Activated gamma-delta T cell treated with Interleukin-2 at 50 U/mL for 16 hours (primary cell): ENCODE results near the gene PTGES3L.
A peak's percentile ranks its signal among the peaks of the same experiment; 100 is the strongest.
"Not testable (repeated sequence)": the region's sequence is repeated elsewhere in the genome, so short reads cannot be mapped to it uniquely, and the experiment has no call there.

Experiments used
- DNase-seq: peaks from one replicate; pipeline ENCODE4 v3.0.0-alpha.2; 2020

PTGES3L gene

DNA sequence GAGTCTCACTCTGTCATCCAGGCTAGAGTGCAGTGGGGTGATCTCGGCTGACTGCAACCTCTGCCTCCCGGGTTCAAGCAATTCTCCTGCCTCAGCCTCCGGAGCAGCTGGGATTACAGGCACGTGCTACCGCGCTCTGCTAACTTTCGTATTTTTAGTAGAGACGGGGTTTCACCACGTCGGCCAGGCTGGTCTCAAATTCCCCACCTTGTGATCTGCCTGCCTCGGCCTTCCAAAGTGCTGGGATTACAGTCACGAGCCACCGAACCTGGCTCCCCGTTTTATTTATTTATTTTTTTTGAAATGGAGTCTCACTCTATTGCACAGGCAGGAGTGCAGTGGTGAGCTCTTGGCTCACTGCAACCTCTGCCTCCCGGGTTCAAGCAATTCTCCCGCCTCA, 4.2 kb downstream of the PTGES3L start:
- not testable (repeated sequence) for DNase-seq

DNA sequence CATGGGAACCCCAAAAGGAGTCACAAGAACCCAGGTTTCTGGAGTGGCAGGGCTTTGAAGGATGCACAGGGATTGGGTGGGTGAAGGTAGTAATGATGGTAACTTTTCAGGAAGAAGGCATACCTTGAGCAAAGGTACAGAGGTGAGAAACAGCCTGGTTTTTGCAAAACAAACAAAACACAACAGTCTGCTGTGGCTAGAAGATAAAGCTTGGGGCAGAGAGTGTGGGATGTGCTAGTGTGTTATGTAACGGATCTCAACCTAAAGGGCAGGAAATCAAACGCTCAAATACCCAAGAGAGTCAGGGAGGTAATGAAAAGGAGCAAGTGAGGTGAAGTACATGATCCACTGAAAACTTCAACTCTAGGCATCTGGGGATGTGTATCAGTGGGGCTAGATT, 4.6 kb downstream of the PTGES3L start:
- no peak for DNase-seq

DNA sequence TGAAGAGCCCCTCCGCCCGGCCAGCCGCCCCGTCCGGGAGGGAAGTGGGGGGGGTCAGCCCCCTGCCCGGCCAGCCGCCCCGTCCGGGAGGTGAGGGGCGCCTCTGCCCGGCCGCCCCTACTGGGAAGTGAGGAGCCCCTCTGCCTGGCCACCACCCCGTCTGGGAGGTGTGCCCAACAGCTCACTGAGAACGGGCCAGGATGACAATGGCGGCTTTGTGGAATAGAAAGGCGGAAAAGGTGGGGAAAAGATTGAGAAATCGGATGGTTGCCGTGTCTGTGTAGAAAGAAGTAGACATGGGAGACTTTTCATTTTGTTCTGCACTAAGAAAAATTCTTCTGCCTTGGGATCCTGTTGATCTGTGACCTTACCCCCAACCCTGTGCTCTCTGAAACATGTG, 6.6 kb downstream of the PTGES3L start:
- not testable (repeated sequence) for DNase-seq

DNA sequence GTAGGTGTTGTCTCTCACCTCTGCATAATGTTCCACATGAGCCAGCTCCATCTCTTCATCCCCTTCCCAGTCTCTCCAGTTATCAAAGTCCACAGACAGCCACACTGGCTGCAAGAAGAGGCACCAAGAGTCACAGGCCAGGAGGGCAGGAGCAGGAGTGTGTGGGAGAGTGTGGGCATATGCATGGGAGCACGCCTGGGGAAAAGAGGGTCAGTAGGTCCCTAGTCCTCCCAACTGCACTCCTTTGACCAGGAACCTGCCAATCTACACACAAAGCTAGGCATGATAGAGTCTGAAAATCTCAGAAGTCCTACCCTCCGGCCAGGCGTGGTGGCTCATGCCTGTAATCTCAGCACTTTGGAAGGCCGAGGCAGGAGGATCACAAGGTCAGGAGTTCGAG, 8.3 kb downstream of the PTGES3L start:
- DNase-seq: no peak

DNA sequence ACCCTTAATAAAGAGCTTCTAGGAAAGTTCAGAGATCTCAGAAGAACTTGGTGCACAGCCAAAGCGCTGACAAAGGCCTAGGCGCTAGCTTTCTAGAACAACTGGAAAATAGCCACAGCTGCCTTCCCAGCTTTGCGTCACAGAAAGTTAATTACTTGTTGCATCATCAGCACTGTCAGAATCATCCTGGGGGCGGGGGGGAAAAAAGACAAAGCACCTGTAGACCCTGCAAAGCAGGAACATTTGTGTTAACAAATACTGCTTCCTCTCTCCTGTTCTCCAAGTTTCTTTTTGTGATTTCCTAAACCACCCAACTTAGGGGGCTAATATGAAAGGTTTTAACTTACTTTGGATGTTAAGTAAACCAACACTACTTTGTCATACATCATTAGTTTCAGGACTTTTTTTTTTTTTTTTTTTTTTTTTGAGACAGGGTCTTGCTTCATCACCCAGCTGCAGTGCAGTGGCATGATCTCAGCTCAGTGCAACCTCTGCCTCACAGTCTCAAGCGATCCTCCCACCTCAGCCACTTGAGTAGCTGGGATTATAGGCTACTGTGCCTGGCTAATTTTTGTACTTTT, 10.8 kb downstream of the PTGES3L start:
- DNase-seq: no peak

DNA sequence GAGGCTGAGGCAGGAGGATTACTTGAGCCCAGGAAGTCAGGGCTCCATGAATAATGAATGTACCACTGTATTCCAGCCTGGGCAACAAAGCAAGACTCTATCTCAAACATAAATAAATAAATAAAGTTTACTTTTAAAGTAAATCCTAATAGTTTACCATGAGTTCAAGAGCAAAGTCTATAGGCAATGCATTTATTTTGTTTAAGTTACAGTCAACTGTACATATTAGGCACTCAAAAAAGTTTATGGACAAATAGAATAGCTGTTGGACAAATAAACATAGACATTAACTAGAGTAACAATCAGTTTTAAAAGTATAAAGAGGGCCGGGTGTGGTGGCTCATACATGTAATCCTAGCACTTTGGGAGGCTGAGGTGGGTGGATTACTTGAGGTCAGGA, 12.0 kb downstream of the PTGES3L start:
- DNase-seq: no peak

DNA sequence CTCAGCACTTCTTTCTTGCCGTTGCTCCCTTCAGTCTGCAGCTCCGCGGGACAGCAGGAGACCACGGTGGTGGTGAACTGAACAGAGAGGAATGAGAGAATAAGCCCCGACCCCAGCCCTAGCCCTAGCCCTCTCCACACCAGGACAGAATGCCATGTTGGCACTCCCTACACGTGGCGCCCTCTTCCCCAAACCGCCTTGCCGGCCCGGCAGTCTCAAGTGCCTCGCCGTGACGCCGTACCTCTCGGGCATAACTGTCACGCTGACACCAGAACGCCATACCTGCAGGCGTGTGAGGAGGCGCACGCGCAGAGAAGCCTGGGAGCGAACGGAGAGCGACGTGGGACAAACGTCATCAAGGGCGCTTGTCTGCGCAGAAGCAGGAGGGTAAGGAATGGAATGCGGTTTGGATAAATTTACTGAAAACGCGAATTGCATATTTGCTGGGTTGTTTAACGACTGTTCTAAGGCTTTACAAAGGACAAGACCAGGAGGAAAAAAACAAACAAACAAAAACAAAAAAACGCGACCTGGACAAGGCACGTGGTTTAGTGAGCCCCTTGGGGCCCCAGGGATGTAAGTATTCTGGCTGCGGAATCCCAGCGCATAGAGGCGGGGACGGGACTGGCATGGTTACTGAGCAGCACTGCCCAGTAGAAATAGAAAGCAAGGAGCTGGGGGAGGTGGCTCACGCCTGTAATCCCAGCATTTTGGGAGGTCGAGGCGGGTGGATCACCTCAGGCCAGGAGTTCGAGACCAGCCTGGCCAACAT, 15.5 kb downstream of the PTGES3L start, which contains the start of gene AARSD1:
AARSD1 (minus strand) TSS at position 294 of the 772 bp plus-strand sequence; CDS start at position 280, 14 bp downstream.
- peak; percentile 85 for DNase-seq

DNA sequence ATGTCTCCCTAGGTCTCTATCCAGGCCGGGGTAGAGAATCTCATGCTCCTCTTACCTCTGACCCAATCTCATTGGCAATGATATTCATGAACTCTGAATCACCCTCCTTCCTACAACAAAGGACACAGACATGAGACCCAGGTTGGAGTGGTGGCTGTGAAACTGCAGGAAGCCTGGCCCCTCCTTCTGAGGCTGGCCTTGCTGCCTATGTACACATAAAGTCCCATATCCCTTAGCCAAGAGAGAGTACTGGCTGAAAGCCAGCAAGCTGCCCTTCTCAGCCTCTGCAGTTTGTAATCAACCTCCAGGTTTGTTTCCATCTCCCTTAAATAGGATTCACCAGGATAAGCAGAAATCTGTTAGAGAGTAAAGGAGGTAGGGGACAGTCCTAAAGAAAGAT, 26.2 kb downstream of the PTGES3L start:
- DNase-seq: no peak

DNA sequence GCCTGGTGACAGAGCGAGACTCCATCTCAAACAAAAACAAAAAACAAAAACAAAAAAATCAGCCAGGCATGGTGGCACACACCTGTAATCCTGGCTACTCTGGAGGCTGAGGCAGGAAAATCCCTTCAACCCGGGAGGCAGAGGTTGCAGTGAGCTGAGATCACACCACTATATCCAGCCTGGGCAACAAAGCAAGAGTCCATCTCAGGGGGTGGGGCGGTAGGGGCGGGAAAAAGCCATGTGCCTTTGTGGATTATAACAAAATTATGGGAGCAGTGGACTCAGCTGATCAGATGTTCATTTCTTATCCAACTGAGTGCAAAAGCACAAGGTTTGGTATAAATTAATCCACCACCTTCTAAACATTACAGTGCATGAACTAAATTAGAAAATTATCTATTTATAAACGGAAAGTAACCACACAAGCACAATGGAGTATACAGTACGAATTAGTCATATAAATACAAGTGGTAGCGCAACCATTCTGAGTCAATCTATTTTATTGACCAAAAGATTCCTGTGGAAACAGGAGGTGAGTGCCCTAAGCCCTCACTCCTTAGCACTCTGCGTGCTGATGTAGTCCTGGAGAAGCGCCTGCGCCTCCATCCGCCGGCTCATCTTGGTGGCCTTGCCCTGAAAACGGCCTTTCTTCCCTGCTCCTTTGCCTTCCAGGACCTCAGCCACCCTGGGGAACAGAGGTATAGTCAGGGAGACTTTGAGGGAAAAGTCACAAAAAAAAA, 29.7 kb downstream of the PTGES3L start:
- no peak for DNase-seq

DNA sequence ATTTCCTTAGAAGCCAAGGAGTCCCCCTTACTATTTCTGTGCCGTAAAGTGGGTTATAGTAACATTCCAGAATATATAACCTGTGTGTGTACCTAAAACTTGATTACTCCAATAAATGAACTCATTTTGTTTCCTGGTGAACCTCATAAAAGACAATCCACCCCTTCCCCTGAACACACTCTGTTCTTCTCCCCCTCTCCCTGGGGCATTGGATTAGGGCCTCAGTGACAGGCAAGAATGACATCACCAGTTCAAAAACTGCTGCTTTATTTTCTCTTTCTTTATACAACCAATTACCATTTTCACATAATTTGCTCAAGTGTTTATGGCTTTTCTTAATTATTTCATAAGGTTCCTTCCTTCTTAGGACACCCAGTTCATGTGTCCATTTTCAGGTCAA, 33.1 kb downstream of the PTGES3L start:
- no peak for DNase-seq

DNA sequence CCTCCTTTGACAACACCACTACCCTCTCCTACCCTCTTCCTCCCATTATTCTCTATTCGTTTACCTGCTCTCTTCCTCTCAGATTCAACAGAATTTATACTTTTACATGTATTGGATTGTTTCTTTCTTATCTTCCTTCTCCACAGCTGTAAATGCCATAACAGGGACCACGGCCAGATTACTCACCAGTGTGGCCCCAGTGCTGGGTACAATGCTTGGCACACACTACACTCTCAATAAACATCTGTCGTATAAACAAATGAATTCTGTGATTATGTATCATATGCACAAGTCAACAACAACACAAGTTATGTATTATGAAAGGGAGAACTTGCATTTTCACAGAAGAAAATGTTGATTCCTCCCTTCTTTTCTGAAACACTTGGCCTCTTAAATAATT, 35.7 kb downstream of the PTGES3L start:
- no peak for DNase-seq

DNA sequence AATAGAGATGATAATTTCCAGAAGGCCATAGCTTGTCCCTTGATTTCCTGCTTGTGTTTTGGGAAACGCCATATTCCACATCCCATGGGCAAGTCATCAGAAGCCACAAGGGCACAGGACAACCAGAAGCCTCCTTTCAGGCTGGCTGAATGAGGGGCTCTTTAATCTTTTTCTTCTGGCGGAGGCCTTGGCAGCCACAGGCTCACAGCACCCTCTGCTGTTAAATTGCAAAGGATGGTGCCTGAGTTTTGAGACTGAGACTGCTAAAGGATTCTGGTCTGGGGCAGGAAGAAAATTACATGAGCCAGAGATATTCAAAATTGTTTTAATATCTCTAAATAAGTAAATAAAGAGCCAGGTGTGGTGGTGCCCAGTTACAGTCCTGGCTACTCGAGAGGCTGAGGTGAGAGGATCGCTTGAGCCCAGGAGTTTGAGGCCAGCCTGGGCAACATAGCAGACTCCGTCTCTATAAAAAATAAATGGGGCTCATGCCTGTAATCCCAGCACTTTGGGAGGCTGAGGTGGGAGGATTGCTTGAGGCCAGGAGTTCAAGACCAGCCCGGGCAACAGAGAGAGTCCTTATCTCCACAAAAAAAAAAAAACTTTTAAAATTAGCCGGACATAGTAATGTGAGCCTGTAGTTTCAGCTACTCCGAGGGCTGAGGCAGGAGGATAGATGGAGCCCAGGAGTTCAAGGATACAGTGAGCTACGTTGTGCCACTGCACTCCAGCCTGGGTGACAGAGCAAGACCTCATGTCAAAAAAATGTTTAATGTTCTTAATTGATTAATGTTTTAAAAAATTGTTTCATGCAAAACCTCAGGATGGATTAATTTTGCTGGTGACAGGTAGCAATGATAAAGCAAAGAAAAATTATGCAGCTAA, 41.9 kb downstream of the PTGES3L start:
- DNase-seq: no peak

DNA sequence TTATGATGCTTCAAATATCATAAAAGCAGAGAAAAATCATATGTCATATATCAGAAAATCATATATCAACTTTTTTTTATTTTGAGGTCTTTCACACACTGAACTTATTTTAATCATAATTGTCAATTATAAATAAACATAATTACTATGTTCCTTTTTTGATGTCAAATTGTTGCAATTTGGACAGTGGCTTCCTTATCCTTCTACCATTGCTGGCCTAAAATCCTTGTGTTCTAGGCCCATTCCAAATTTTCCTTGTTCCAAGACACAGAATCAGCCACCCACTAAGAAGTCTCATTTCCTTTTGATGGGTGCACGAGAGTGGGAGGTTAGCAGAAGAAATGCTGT, 50.4 kb downstream of the PTGES3L start:
- DNase-seq: no peak

DNA sequence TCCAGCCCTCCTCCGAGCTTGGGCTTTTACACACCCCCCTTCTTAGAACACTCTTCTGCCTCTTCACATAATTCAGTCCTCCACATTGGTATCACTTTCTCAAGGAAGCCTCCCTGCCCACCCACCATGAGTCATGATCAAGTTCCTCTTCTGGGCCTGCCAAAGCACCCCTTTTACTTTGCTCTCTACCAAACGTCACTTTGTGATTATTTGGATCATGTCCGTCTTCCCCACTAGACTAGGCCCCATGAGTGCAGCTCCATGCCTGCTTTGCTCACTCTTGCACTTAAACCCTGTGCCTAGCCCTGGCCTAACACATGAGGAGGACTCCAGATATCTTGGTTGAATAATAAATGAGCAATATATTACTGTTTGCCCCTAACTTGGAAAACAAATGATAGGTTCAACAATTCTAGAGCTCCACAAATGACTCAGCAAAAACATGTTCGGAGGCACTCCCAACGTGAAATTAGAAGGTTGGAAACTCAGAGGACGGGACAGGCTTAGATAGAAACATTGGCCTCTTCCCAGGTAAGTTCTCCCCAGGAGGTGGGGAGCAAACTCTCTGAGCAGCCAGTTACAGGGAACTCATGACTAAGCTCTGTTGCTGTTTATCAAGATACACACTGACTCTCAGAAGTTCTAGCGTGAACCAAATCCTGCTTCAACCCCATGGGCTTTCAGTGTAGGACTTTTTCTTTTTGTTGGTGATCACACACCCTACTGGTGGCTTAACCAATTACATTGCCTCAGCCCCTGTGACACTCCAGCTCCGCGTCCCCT, 51.0 kb downstream of the PTGES3L start:
- DNase-seq: no peak

DNA sequence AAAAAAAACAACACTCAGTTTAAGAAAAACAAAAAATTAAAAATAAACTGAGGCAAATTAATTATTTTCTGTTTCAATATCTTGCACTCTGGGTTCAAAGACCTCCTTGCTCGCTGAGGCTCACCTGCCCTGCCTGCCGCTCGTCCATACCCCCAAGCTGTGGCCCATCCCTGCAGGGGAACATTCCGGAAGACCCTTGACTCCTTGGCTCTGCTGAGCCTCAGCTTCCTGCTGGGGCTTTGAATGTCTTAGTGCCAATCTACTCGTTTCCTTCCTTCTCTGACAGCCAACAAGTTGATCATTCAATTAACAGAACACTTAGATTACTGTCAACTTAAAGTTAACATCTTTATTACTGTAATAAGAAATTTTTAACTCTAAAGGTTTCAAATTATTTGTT, 55.0 kb downstream of the PTGES3L start:
- DNase-seq: no peak

DNA sequence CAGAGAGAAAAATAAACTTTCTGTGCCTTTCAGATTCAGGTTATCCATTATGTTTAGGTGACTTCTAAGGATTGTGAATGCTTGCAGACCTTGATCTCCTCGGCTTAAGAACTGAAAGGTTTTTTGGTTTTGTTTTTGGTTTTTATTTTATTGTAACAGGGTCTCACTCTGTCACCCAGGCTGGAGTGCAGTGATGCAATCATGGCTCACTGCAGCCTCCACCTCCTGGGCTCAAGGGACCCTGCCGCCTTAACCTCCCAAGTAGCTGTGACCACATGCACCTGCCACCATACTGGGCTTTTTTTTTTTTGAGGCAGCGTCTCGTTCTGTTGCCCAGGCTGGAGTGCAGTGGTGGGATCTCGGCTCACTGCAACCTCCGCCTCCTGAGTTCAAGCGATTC, 56.4 kb downstream of the PTGES3L start:
- not testable (repeated sequence) for DNase-seq

DNA sequence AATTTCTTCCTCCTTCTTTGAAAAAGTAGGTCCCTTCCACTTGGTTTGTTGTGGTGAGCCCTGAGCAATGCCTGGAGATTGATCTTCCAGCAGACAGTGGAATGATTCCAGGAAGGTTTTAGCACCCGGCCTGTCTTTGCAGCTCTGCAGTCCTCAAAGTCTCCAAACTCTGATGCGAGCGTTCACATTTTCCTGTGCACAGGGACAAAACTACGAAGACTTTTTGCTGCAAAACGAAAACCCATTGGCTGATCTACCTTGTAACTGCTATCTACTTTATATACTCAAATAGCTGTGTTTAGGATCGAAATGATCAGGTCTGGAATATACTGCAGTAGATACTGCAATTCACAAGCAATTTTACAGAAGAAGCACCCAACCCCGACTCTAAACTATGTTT, 57.6 kb downstream of the PTGES3L start:
- DNase-seq: no peak

DNA sequence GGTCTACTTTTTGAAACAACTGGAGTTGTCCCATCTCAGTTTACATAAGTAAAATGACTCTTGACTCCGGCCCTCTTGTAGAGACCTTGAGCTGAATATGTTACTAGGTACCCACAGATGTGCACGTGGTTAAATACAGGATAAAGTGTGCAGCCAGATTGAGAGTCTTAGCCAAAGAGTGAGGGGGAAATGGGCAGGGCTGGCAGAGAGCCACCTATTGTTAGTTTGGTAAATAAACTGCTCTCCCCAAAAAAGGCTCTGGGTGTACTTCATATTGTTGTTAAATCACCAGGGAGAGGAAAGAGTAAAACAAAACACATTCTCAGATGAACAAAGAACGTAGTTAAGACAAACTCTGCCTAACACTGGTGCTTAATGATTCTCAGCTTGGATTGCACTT, 59.0 kb downstream of the PTGES3L start:
- DNase-seq: no peak

DNA sequence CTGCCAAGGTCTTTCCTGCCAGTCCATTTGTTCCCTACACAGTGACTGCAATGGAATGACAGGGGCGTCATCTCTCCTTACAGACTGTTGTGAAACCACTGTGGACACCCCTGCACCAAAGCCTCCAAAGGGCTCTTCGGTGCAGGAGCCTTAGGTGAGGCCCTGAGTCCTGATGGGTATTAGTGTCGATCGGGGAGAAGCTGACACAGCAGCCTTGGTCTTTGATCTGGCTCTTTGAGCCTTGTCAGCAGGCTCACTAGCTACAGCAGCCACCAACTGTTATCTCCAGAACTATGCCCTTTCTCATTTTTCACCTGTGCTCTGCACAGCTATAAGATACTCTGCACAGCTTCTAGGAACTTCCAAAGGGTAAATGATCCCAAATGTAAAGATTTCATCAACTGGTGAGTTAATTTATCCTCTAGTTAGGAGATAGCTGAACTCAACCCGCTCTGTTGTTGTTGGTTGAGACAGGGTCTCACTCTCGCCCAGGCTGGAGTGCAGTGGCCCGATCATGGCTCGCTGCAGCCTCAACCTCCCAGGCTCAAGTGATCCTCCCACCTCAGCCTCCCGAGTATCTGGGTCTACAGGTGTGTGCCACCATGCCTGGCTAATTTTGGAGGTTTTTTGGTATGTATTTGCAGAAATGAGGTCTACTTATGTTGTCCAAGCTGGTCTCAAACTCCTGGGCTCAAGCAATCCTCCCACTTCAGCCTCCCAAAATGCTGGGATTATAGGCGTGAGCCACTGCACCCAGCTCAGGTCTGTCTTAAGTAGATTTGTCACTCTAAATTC, 59.6 kb downstream of the PTGES3L start:
- DNase-seq: no peak

DNA sequence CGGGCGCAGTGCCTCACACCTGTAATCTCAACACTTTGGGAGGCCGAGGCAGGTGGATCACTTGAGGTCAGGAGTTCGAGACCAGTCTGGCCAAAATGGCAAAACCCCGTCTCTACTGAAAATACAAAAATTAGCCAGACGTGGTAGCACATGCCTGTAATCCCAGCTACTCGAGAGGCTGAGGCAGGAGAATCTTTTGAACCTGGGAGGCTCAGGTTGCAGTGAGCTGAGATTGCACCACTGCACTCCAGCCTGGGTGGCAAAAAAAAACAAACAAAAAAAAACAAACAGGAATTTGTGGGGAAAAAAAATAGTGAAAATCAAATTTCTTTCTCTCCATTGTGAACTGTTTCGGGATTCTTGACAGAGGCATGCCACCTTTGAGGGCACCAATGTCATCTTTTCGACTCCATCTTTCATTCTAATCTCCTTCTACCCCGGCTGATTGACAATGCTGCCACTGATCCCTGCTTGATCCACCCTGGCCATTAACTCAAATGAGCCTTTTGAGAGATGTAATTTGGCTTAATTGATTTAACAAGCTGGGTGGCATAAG, 60.3 kb downstream of the PTGES3L start:
- not testable (repeated sequence) for DNase-seq

DNA sequence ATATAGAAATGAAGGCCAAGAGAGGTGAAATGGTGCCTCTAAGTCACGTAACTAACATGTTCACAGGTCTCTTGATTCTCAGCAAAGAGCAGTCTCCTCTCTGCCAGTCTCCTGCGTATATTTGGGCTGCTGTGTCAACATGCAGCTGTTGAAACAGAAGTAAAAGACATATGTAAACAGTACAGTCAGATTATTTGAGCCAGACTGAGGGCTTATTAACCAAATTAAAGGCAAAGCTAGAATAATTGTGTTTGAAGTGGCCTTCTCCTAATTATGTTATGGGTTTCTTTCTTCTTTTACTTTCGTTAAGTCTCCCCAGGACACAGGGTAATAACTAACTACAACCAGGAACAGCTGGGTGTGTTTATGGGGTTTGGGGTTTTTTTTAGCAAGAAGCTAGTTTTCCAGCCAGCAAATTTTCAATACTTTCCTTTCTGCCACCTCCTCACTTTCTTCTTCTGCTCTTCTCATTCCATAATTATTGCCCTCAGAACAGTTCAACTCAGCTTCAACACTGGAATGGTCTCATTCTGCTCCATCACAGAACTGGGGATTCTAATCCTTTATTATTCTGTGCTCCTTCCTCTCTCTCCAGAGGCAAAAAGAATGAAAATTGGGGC, 60.9 kb downstream of the PTGES3L start:
- no peak for DNase-seq
